Endodermal cell (in vitro differentiated cells): Measurements from ENCODE around the gene GPR155. TPM values are rescaled to one million over a fixed set of nuclear protein-coding genes. Genes with fewer than 3 reads are reported as not detected.

Source experiments
- DNase-seq: peaks from one replicate; pipeline ENCODE4 v3.0.0-alpha.2; 2017
- H3K27ac ChIP-seq: 2 replicates; pipeline ENCODE4 v1.5.1; 2013; ENCODE audit warnings: mild to moderate bottlenecking, low read depth, low read length, moderate library complexity
- H3K27me3 ChIP-seq: 2 replicates; pipeline ENCODE4 v1.6.1; 2013; ENCODE audit warnings: mild to moderate bottlenecking, low read length, moderate library complexity; ENCODE audit not compliant: insufficient read depth, control insufficient read depth, poor library complexity, severe bottlenecking
- H3K36me3 ChIP-seq: 2 replicates; pipeline ENCODE4 v1.7.0; 2013; ENCODE audit warnings: mild to moderate bottlenecking, low read length, moderate library complexity; ENCODE audit not compliant: control insufficient read depth, insufficient read depth
- H3K4me1 ChIP-seq: one replicate; pipeline ENCODE4 v1.7.0; 2013; ENCODE audit warnings: low read length; ENCODE audit not compliant: control insufficient read depth, insufficient read depth
- H3K4me3 ChIP-seq: 2 replicates; pipeline ENCODE4 v1.5.1; 2013; ENCODE audit warnings: mild to moderate bottlenecking, low read length, moderate library complexity
- H3K9ac ChIP-seq: 2 replicates; pipeline ENCODE4 v1.6.1; 2013; ENCODE audit warnings: mild to moderate bottlenecking, low read length, moderate library complexity; ENCODE audit not compliant: poor library complexity, severe bottlenecking; ENCODE audit errors: extremely low read depth
- H3K9me3 ChIP-seq: 2 replicates; pipeline ENCODE4 v1.6.1; 2013; ENCODE audit warnings: mild to moderate bottlenecking, low read length, moderate library complexity; ENCODE audit not compliant: control insufficient read depth
- H3K27ac Mint-ChIP-seq: 2 replicates; pipeline ENCODE4 v1.8.0; 2020; ENCODE audit warnings: mixed read lengths
- H3K27me3 Mint-ChIP-seq: 2 replicates; pipeline ENCODE4 v1.8.0; 2021; ENCODE audit warnings: mild to moderate bottlenecking, mixed read lengths; ENCODE audit not compliant: insufficient read depth
- H3K36me3 Mint-ChIP-seq: 2 replicates; pipeline ENCODE4 v1.8.0; 2020; ENCODE audit warnings: low read depth, mixed read lengths
- H3K4me1 Mint-ChIP-seq: 2 replicates; pipeline ENCODE4 v1.8.0; 2020; ENCODE audit warnings: mixed read lengths
- H3K4me3 Mint-ChIP-seq: 2 replicates; pipeline ENCODE4 v1.8.0; 2020; ENCODE audit warnings: mild to moderate bottlenecking, moderate library complexity, mixed read lengths
- H3K9me3 Mint-ChIP-seq: 2 replicates; pipeline ENCODE4 v1.8.0; 2020; ENCODE audit warnings: mild to moderate bottlenecking, mixed read lengths
- WGBS, 2 experiments: methylation state at CpG; one replicate each; pipeline versions ENCODE4 v1.1.5 to v1.1.7; 2013; ENCODE audit warnings: missing lambda C conversion rate in 2 of 2, mixed read lengths in 1 of 2; ENCODE audit not compliant: insufficient coverage in 1 of 2, insufficient read length in 1 of 2; 5-methylcytosine and 5-hydroxymethylcytosine counted together
- total RNA-seq, 2 donors: library from RNA; stranded (reverse); fragmentation: NEBNext Ultra II Directional in 1 of 2; extraction: Animal tissue kit (Norgen Biotek cat#: 25700) in 1 of 2; gene quantifications; 2 replicates in 1 of 2; 3 replicates in 1 of 2; pipeline ENCODE4 v1.2.1, GENCODE V29; 2021
- TF ChIP-seq, protein P1 (sequence below): fragments of 200-600 bp; sonication (generic); conservative IDR thresholded peaks from 2 replicates; pipeline ENCODE4 v1.5.0; 2021; ENCODE audit warnings: antibody characterized with exemption, mild to moderate bottlenecking

The GPR155 gene
- total RNA-seq, 2 donors from 2014 or later = 0.22 to 0.88 TPM

DNA sequence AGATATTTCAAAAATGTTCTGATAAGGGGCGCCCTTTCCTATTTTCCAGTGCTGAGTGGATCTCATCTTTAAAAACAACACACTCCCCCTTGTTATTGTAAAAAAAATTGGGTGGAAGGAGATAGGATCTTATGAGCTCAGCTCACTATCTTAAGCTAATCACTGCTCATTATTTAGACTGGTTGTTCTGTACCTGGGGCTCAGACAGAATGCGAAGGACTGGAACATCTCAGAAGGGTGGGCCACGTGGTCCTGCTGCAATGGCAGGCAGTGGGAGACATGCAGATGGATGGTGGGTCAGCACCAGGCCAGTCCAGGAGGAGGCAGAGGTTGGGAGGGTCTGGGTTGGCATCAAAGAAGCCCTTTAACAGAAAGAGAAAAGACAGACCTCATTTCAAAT lies 48.3 kb upstream of the GPR155 start:
- H3K4me3 Mint-ChIP-seq = no peak overlapping the region
- WGBS, 2 experiments = 88 to 90% methylated on average over 2 of the region's 3 CpGs
- H3K27ac ChIP-seq = no peak overlapping the region
- H3K9me3 Mint-ChIP-seq = no peaks in the 10 kb centered on the region
- TF ChIP-seq, protein P1, sequence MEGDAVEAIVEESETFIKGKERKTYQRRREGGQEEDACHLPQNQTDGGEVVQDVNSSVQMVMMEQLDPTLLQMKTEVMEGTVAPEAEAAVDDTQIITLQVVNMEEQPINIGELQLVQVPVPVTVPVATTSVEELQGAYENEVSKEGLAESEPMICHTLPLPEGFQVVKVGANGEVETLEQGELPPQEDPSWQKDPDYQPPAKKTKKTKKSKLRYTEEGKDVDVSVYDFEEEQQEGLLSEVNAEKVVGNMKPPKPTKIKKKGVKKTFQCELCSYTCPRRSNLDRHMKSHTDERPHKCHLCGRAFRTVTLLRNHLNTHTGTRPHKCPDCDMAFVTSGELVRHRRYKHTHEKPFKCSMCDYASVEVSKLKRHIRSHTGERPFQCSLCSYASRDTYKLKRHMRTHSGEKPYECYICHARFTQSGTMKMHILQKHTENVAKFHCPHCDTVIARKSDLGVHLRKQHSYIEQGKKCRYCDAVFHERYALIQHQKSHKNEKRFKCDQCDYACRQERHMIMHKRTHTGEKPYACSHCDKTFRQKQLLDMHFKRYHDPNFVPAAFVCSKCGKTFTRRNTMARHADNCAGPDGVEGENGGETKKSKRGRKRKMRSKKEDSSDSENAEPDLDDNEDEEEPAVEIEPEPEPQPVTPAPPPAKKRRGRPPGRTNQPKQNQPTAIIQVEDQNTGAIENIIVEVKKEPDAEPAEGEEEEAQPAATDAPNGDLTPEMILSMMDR = no peak
- no peak overlapping the region for H3K9ac ChIP-seq
- no peak overlapping the region for H3K27ac Mint-ChIP-seq
- H3K4me1 ChIP-seq = peaks cover 10% of the 10 kb centered on the region
- H3K36me3 ChIP-seq = no peaks in the 10 kb centered on the region
- peaks cover 13% of the 10 kb centered on the region for H3K4me1 Mint-ChIP-seq
- H3K27me3 Mint-ChIP-seq = no peaks in the 10 kb centered on the region
- H3K9me3 ChIP-seq = no peaks in the 10 kb centered on the region
- H3K4me3 ChIP-seq = no peak overlapping the region
- no peaks in the 10 kb centered on the region for H3K36me3 Mint-ChIP-seq
- DNase-seq = no peak
- no peaks in the 10 kb centered on the region for H3K27me3 ChIP-seq

DNA sequence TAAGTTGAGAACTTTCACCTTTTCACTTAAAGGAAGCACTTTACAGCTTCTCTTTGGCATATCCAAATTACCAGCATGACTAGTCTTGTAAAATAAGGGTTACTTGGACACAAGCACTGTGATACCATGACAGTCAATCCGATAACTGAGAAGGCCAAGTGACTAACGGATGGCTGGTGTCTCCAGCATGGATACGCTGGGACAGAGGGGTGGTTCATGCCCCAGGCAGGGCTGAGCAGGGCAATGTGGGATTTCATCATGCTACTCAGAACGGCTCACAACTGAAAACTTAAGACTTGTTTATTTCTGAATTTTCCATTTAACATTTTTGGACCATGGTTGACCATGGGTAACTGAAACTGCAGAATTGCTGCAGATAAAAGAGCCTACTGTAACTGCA lies 43.1 kb upstream of the GPR155 start:
- no peak overlapping the region for H3K4me3 ChIP-seq
- H3K36me3 ChIP-seq = no peaks in the 10 kb centered on the region
- peaks cover 9% of the 10 kb centered on the region for H3K9me3 Mint-ChIP-seq
- no peaks in the 10 kb centered on the region for H3K4me1 Mint-ChIP-seq
- no peaks in the 10 kb centered on the region for H3K36me3 Mint-ChIP-seq
- WGBS, 2 experiments = 90 to 95% methylated on average over 4 of the region's 4 CpGs
- no peak overlapping the region for H3K4me3 Mint-ChIP-seq
- H3K27me3 Mint-ChIP-seq = no peaks in the 10 kb centered on the region
- TF ChIP-seq, protein P1 = no peak
- no peak overlapping the region for H3K9ac ChIP-seq
- no peak overlapping the region for H3K27ac Mint-ChIP-seq
- peaks cover 7% of the 10 kb centered on the region for H3K9me3 ChIP-seq
- no peaks in the 10 kb centered on the region for H3K4me1 ChIP-seq
- no peaks in the 10 kb centered on the region for H3K27me3 ChIP-seq
- no peak overlapping the region for H3K27ac ChIP-seq
- DNase-seq = no peak

DNA sequence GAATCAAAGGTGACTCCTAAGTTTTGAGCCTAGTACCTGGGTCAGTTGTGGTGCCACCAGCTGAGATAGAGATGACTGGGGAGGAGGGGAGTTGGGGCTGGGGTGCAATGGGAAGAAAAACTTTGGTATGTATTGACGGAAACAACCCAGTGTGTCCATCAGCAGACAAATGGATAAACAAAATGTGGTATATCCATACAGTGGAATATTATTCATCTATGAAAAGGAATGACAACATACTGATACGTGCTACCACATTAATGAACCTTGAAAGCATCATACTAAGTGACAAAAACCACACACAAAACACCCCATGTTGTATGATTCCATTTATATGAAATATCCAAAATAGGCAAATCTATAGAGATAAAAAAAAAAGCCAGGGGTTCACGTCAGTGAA lies 41.1 kb upstream of the GPR155 start:
- Histone ChIP-seq H3K9me3 (peaks cover 7% of the 10 kb centered on the region), H3K9ac (no peak overlapping the region), H3K4me1 (no peaks in the 10 kb centered on the region), H3K36me3 (no peaks in the 10 kb centered on the region), H3K27me3 (no peaks in the 10 kb centered on the region), H3K27ac (no peak overlapping the region), H3K4me3 (no peak overlapping the region)
- 92% methylated on average over 3 of the region's 3 CpGs; no CpG with 5 or more reads in 1 of the 2 experiments for WGBS, 2 experiments
- Mint-ChIP-seq H3K36me3 (no peaks in the 10 kb centered on the region), H3K27me3 (no peaks in the 10 kb centered on the region), H3K9me3 (peaks cover 9% of the 10 kb centered on the region), H3K4me3 (no peak overlapping the region), H3K27ac (no peak overlapping the region), H3K4me1 (no peaks in the 10 kb centered on the region)
- TF ChIP-seq, protein P1 = no peak
- no peak for DNase-seq
